Activated T-cell treated with anti-CD3 and anti-CD28 coated beads, Interleukin-2, amount 50 U/mL, for 1 hour (primary cell): Measurements from ENCODE around the gene ARID1B.

Experiments
- DNase-seq: peaks from one replicate; pipeline ENCODE4 v3.0.0-alpha.2; 2020

Gene ARID1B

DNA sequence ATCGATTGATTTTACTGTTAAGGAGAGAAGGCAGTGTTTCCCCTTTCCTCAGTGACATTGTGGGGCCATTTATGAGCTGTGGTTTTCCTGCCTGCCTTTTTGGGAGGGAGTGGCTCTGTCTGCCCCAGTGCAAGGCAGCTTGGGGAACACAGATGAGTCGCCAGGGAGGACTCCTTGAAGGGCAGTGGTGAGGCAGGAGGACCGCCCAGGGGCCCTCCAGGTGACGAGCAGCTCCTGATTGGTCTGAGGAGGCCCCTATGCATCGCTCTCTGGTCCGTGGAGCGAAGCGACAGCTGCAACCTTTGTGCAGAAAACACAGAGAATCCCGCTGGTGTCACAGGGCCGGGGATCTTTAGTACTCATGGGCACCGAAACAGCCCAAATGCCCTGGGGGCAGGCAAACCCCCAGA, 445.8 kb downstream of the ARID1B start:
- DNase-seq = no peak

- no peak for DNase-seq
These were observed 446.3 kb downstream of the ARID1B start for GRCh38 chr6:157223511-157223910.

DNA sequence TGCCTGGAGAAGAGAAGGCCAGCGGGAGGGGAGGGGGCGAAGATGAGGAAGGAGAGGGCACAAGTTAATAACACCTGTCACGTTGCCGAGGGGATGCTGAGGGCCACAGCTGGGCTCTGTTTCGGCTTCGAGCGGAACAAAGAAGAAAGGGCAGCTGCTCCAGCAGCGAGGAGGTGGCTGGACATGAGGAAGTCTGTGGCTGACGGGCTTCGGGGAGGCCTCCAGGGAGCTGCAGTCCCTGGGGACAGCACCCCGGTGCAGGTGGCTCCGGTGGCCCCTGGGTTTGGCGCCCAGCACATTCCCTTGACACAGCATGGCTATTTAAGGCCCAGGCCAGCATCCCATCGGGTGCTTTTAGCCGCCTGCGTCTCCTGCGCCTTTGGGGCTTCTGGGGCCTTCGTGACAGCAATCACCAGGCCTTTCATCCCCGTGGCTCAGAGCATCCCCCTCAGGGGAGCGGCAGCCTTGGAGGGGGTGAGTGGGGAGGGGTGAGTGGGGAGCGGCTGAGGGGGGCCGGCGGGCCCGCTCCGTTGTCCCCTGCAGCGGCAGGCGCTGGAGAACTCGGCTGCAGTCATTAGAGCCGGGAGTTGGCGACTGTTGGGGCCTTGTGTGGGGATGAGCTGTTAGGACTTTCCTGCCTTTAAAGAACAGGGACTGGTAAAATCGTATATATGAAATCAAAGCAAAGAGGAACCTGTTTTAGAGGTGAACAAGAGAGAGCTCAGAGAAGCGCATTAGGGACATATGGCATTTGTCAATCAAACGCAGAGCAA, 447.2 kb downstream of the ARID1B start:
- no peak for DNase-seq

- no peak for DNase-seq
These were observed 447.9 kb downstream of the ARID1B start for GRCh38 chr6:157224951-157225574.

- DNase-seq = no peak
These were observed 448.4 kb downstream of the ARID1B start for GRCh38 chr6:157225575-157225995.

- DNase-seq = no peak
These were observed 448.9 kb downstream of the ARID1B start for GRCh38 chr6:157226026-157226625.

- no peak for DNase-seq
These were observed 449.6 kb downstream of the ARID1B start for GRCh38 chr6:157226761-157227160.

- DNase-seq = peak; percentile 29
These were observed 450.3 kb downstream of the ARID1B start for GRCh38 chr6:157227202-157228166.

GRCh38 chr6:157228426-157229131, 451.4 kb downstream of the ARID1B start:
- DNase-seq = no peak

DNA sequence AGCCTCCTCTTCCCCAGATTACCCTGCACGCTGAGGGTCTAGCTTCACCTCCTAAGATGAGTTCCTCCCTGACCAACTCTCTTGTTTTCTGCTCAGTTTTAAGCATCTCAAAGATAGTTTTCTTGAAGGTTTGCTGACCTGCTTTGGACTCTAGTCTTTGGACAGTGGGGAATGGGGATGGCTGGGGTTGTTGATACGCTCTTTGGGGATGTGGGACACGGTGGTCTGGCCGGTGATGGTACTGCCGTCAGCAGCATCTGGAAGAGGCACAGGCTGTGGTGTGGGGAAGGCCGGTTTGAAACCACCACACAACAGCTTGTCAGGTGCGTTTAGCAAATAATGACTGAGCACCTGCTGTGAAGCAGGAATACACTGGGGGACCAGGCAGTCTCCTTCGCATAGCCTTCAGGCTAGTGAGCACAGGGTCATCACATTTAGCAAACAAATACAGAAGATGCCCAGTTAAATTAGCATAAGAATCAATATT, 452.0 kb downstream of the ARID1B start:
- no peak for DNase-seq

- DNase-seq = no peak
These were observed 452.5 kb downstream of the ARID1B start for GRCh38 chr6:157229713-157230112.

GRCh38 chr6:157230910-157231309, 453.7 kb downstream of the ARID1B start:
- no peak for DNase-seq

- DNase-seq = no peak
These were observed 455.1 kb downstream of the ARID1B start for GRCh38 chr6:157232161-157232895.

DNA sequence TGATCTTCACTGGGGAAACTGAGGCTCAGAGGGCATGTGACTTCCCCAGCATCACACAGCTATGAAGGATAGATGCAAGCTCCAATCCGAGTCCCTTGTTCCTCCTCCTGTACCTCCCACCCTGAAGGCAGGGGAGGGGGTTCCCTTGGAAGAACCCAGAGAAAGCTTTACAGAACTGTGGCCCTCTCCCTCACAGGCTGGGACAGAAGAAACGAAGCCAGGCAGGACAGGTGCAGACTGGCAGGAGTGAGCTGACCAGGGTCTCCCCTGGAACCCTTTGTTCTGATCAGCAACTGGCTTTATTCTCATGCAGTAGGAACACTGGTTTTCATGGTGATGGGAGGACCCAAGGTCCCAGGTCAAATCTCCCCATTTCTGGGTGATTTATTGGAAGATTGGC, 456.0 kb downstream of the ARID1B start:
- DNase-seq = no peak

- DNase-seq = no peak
These were observed 456.5 kb downstream of the ARID1B start for GRCh38 chr6:157233686-157234085.

DNA sequence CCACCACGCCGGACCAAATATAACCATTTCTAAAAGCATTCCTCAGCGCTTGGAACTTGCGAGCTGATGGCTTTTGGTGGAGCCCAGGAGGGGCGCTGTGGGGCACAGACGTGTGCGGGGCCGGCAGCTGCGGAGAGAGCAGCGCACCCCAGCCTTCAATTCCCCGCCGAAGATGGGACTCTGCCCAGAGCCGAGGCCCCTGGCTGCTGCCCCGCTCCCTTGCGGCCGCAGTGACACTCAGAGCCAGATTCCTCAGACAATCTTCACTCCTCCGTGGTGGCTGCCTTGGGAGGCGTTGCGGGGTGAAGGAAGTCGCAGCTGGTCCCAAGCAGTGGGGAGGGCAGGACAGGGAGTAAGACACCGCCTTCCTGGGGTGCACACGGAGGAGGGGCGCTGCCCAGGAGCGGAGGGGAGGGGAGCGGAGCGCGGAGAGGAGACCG, 458.4 kb downstream of the ARID1B start:
- DNase-seq = peak; percentile 69

DNA sequence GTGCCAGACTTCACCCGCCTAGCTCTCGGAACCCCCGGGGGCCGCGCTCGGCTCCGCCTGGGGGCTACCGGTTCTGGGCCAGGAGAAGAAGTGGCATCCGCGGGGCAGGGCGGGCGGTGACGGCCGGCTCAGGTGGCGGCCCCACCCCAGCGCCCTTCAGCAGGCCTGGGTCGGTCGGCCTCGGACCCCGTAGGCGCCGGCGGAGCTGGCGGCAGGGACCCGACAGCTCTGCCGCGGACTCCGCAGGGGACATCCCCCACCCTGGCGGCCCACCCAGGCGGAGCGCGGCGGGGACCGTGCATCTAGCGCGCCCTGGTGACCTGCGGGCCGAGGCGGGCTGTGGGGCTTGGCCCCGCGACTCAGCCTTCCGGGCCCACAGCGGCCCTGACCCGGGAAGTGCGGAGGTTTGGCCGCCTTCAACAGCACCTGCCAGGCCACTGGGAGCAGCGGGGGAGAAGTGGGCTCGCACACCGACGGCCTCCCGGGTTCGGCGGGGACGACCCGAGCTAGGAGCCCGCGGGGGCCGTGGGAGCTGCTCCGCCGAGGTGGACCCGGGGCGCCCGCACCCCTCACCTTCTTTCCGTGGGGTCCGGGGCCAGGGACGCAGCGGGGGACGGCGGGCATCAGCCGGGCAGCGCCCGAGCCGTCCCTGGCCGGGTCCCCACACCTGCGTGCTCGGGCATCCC, 459.0 kb downstream of the ARID1B start:
- DNase-seq = peak; percentile 50

GRCh38 chr6:157238346-157238745, 461.2 kb downstream of the ARID1B start:
- no peak for DNase-seq

- DNase-seq = no peak
These were observed 462.0 kb downstream of the ARID1B start for GRCh38 chr6:157239148-157239547.

GRCh38 chr6:157239671-157240058, 462.5 kb downstream of the ARID1B start:
- no peak for DNase-seq
